ENCODE data around the gene PRAME. TPM values are rescaled to one million over a fixed set of nuclear protein-coding genes. Genes with fewer than 3 reads are reported as not detected.

Gene PRAME
- total RNA-seq, 1 experiment from 2014 or later = not detected

- BruUV-seq (replicated peaks) = no TSS peak
- Mint-ChIP-seq H3K4me1 (ENCODE audit: insufficient read depth, unreplicated experiment) (no peaks in the 10 kb centered on the region), H3K36me3 (ENCODE audit: insufficient read depth, unreplicated experiment) (no peaks in the 10 kb centered on the region), H3K27me3 (ENCODE audit: insufficient read depth, unreplicated experiment) (peaks cover 8% of the 10 kb centered on the region), H3K27ac (ENCODE audit: low read depth, unreplicated experiment) (no peak overlapping the region), H3K9me3 (ENCODE audit: unreplicated experiment) (no peaks in the 10 kb centered on the region), H3K4me3 (ENCODE audit: unreplicated experiment) (no peak overlapping the region)
- TF ChIP-seq, protein P1, sequence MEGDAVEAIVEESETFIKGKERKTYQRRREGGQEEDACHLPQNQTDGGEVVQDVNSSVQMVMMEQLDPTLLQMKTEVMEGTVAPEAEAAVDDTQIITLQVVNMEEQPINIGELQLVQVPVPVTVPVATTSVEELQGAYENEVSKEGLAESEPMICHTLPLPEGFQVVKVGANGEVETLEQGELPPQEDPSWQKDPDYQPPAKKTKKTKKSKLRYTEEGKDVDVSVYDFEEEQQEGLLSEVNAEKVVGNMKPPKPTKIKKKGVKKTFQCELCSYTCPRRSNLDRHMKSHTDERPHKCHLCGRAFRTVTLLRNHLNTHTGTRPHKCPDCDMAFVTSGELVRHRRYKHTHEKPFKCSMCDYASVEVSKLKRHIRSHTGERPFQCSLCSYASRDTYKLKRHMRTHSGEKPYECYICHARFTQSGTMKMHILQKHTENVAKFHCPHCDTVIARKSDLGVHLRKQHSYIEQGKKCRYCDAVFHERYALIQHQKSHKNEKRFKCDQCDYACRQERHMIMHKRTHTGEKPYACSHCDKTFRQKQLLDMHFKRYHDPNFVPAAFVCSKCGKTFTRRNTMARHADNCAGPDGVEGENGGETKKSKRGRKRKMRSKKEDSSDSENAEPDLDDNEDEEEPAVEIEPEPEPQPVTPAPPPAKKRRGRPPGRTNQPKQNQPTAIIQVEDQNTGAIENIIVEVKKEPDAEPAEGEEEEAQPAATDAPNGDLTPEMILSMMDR (IDR thresholded peaks at IDR 0.05; ENCODE audit: unreplicated experiment) = no peak
- ChIA-PET CTCF (interaction anchor here (0.5 kb wide), 1 partner anchor 387 kb away, joined by 4 read pairs; no protein-coding TSS in a partner anchor), POLR2A (no interaction called here)
- DNase-seq (ENCODE audit: unreplicated experiment) = no peak
- intact Hi-C loops (cut with micrococcal nuclease) = no loop called here
Observed at GRCh38 chr22:22603470-22603947, 44.4 kb upstream of the PRAME start.

GRCh38 chr22:22600531-22601261, 41.6 kb upstream of the PRAME start:
- Mint-ChIP-seq H3K4me3 (ENCODE audit: unreplicated experiment) (no peak overlapping the region), H3K4me1 (ENCODE audit: insufficient read depth, unreplicated experiment) (no peaks in the 10 kb centered on the region), H3K27me3 (ENCODE audit: insufficient read depth, unreplicated experiment) (peaks cover 22% of the 10 kb centered on the region), H3K27ac (ENCODE audit: low read depth, unreplicated experiment) (no peak overlapping the region), H3K36me3 (ENCODE audit: insufficient read depth, unreplicated experiment) (no peaks in the 10 kb centered on the region), H3K9me3 (ENCODE audit: unreplicated experiment) (no peaks in the 10 kb centered on the region)
- intact Hi-C loops (cut with micrococcal nuclease) = no loop called here
- ChIA-PET POLR2A (no interaction called here), CTCF (interaction anchor here (0.6 to 1.9 kb wide), 3 partner anchors 10 to 629 kb away, joined by 4 to 13 read pairs (median 5); no protein-coding TSS in a partner anchor)
- TF ChIP-seq, protein P1 (IDR thresholded peaks at IDR 0.05; ENCODE audit: unreplicated experiment) = no peak
- no peak for DNase-seq (ENCODE audit: unreplicated experiment)
- no TSS peak for BruUV-seq (replicated peaks)

DNA sequence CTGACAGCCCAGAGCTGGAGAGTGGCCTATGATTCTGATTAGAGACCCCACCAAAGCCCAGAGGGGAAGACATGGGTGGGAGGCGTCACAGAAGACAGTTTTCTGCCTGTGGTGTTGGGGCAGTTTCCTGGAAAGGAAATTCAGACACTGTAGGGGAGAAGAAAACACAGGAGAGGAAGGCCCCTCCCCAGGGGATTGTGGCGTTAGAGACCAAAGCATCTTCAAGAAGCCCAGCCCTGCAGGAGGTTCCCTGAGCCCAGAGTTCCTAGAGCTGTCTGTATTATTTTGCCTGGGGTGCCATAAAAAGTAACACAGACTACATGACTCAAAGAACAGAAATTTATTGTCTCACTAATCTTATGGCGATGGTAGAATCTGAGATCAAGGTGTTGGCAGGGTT, 40.2 kb upstream of the PRAME start:
- Mint-ChIP-seq H3K9me3 (ENCODE audit: unreplicated experiment) (no peaks in the 10 kb centered on the region), H3K4me3 (ENCODE audit: unreplicated experiment) (no peak overlapping the region), H3K27ac (ENCODE audit: low read depth, unreplicated experiment) (no peak overlapping the region), H3K36me3 (ENCODE audit: insufficient read depth, unreplicated experiment) (no peaks in the 10 kb centered on the region), H3K4me1 (ENCODE audit: insufficient read depth, unreplicated experiment) (no peaks in the 10 kb centered on the region), H3K27me3 (ENCODE audit: insufficient read depth, unreplicated experiment) (peaks cover 22% of the 10 kb centered on the region)
- BruUV-seq (replicated peaks) = no TSS peak
- DNase-seq (ENCODE audit: unreplicated experiment) = no peak
- POLR2A ChIA-PET = no interaction called here
- CTCF ChIA-PET = interaction anchor here (0.6 to 1.9 kb wide), 3 partner anchors 8 to 85 kb away, joined by 3 to 13 read pairs (median 4); no protein-coding TSS in a partner anchor
- intact Hi-C loops (cut with micrococcal nuclease) = no loop called here
- TF ChIP-seq, protein P1 (IDR thresholded peaks at IDR 0.05; ENCODE audit: unreplicated experiment) = no peak

- H3K4me1 Mint-ChIP-seq (ENCODE audit: insufficient read depth, unreplicated experiment) = no peaks in the 10 kb centered on the region
- CTCF ChIA-PET = interaction anchor here (0.6 to 2.1 kb wide), 3 partner anchors 10 to 642 kb away, joined by 3 to 10 read pairs (median 7); no protein-coding TSS in a partner anchor
- TF ChIP-seq, protein P1 (IDR thresholded peaks at IDR 0.05; ENCODE audit: unreplicated experiment) = no peak
- H3K27me3 Mint-ChIP-seq (ENCODE audit: insufficient read depth, unreplicated experiment) = peaks cover 25% of the 10 kb centered on the region
- no peaks in the 10 kb centered on the region for H3K36me3 Mint-ChIP-seq (ENCODE audit: insufficient read depth, unreplicated experiment)
- H3K27ac Mint-ChIP-seq (ENCODE audit: low read depth, unreplicated experiment) = no peak overlapping the region
- no peak overlapping the region for H3K4me3 Mint-ChIP-seq (ENCODE audit: unreplicated experiment)
- POLR2A ChIA-PET = no interaction called here
- H3K9me3 Mint-ChIP-seq (ENCODE audit: unreplicated experiment) = no peaks in the 10 kb centered on the region
- intact Hi-C loops (cut with micrococcal nuclease) = no loop called here
- no peak for DNase-seq (ENCODE audit: unreplicated experiment)
- no TSS peak for BruUV-seq (replicated peaks)
Observed at GRCh38 chr22:22598144-22598543, 39.1 kb upstream of the PRAME start.
